Right lobe of liver (tissue), 4 donors: Measurements from ENCODE around the gene GRN.

ENCODE experiments used
- POLR2A ChIP-seq: fragments of 450-650 bp; IDR thresholded peaks from one replicate; pipeline ENCODE4 v1.6.1; 2017; ENCODE audit warnings: antibody characterized with exemption, mild to moderate bottlenecking
- TF ChIP-seq, protein P1 (sequence below), 4 donors: fragments of 200-600 bp in 3 of 4; fragments of 450-650 bp in 1 of 4; IDR thresholded peaks; one replicate each; pipeline versions ENCODE4 v1.5.1 to v1.8.0; 2016 to 2022; ENCODE audit warnings: antibody characterized with exemption in 4 of 4, mild to moderate bottlenecking in 2 of 4
- donor health status: DM: no; HTN: no; CAD: no.
- donor health status: DM: no; HTN: no; CAD: no.
- donor health status: DM: no; HTN: yes; CAD: no.

DNA sequence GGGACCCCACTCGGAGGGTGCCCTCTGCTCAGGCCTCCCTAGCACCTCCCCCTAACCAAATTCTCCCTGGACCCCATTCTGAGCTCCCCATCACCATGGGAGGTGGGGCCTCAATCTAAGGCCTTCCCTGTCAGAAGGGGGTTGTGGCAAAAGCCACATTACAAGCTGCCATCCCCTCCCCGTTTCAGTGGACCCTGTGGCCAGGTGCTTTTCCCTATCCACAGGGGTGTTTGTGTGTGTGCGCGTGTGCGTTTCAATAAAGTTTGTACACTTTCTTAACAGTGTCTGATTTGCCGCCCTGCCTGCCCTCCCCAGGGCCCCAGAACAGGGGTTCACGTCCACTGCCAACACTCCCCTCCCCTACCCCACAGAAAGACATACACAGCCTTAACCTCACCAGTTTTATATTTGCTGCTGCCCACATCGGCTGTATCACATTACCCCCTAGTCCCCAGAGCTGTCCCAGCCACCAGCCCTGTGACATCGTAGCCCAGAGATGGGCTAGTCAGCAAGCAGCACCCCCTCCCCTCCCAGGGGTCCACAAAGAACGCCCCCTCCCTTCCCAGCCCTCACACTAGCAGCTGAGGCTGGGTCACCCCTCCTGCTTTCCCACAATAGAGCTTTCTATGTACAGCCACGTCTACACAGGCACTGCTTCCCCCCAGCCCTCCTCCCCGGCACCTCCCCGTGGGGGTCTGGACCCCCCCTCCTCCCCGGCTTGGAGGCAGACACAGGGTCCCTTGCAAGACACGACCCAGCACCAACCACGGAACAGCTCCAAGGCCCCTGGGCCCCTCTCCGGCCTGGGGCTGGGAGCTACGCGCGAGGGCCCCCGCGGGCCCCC is 7.9 kb downstream of the GRN start:
- TF ChIP-seq, protein P1, sequence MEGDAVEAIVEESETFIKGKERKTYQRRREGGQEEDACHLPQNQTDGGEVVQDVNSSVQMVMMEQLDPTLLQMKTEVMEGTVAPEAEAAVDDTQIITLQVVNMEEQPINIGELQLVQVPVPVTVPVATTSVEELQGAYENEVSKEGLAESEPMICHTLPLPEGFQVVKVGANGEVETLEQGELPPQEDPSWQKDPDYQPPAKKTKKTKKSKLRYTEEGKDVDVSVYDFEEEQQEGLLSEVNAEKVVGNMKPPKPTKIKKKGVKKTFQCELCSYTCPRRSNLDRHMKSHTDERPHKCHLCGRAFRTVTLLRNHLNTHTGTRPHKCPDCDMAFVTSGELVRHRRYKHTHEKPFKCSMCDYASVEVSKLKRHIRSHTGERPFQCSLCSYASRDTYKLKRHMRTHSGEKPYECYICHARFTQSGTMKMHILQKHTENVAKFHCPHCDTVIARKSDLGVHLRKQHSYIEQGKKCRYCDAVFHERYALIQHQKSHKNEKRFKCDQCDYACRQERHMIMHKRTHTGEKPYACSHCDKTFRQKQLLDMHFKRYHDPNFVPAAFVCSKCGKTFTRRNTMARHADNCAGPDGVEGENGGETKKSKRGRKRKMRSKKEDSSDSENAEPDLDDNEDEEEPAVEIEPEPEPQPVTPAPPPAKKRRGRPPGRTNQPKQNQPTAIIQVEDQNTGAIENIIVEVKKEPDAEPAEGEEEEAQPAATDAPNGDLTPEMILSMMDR (IDR thresholded peaks at IDR 0.05): no peak
- TF ChIP-seq POLR2A: no peak
